GM19328 (cell line): ENCODE results near the gene NPM1.

Source experiments
- ATAC-seq: cut with Tn5 transposase; IDR thresholded peaks from one replicate; pipeline ENCODE4 v1.9.1; 2021; ENCODE audit warnings: mild to moderate bottlenecking, moderate library complexity; ENCODE audit not compliant: unreplicated experiment

The NPM1 gene

DNA sequence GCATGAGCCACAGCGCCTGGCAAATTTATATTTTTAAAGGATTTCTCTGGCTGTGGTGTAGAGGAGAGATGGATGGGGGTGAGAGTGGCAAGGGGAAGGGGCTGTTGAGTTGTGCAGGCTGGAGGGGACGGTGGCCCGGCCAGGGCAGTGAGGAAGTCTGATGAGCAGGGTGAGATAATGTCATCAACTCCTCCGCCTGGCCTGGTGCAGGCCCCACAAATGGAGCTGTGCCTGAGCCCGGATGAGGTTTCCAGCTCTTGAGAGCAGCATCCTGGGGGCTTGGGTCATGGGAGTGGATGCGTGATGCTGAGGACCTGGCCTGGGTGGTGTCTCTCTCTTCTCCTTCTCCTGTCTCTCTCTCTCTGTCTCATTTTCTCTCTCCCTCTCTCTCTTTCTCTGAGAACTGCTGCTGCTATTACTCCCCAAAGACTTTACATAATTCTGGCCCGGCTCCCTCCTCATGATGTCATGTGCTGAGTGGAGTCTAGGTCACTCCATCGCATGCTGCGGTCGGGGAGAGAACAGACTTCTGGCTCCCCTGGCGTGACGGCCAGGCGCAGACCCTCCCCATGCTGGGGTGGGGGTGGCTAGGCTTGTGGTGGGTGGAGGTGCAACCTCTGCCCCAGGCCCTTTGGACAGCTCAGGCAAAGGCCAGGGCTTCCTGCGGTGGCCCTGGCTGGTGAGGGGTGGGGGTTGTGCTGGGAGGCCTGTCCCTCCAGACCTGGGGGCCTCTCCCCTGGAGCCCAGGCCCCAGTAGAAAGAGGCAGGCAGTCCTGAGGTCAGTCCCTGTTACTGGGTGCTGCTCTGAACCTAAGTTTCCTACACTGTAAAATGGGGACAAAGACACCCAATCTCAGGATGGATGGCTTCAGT lies 58.2 kb downstream of the NPM1 start:
- ATAC-seq = no peak

DNA sequence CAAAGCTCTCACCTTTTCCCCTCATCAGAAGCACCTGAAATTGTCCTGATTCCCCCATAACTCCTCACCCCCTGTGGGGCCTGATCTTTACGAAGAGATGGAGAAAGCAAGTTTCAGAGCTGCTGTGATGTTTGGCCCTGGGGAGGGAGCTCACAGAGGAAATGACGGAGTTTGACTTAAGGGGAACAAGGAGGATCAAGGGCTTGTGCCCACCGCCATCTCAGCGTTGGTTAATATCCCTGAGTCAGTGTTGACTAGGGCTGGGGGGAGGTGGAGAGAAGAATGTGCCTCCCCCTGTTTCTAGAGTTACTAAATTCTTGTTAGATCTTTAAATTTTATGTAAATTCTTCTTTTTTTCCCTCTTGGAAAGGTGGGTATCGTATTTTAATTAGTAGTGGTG lies 59.6 kb downstream of the NPM1 start:
- ATAC-seq = no peak

DNA sequence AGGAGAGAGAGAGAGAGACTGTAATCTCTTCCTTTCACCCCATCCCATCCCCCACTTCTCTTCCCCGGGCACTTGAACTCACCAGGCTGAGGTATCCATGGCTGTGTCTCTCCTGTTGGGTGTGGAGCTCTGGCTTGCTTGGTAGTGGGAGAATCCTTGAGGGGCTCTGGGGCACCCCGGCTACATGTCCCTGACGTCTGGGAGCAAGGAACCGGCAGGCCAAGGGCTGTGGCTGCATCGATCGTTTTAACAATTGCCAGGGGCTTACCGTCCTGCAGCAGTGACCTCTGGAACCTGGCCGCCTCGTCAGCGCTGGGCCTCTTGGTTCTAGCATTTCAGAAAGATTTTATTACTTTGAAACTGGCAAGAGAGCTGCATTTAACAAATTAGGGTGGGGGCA lies 61.8 kb downstream of the NPM1 start:
- no peak for ATAC-seq

DNA sequence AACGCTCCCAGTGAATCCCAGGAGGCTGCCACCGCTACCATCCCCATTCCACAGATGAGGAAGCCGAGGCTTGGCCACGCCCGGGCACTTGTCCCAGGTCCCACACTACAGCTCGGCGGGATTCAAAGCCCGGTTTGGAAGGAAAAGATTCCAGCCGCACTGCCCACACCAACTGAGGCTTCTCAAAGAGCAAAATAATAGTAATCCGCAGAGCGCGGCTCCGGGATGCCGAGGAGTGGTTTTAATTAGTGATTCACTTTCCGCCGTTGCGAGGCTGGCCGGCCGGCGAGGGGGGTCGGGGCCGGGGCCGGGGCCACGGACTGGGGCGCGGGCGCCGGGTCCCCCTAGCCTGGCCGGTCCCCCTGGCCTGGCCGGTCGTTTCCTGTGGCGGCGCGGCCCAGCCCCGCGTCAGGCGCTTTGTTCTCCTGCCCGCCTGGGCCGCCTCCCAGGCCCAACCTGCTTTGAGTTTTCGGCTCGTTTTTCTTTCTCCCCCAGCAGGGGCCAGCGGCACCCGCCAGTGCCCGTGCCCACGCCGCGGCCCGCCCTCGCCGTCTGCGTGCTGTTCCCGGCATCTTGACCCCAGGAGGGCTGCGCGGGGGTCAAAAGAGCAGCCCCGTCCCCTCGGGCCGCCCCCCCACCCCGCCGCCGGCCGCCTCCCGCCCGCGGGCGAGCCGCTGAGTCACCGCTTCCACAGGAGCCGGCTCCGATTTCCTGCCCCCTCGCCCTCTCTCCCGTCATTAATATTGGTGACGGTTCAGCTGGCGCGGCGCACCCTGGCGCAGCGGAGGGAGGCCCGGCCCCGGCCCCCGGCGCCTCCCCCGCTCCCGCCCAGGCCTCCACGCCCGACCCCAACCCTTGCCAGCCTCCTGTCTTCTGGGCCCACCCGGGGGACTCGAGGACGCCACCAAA lies 63.0 kb downstream of the NPM1 start:
- ATAC-seq = no peak

DNA sequence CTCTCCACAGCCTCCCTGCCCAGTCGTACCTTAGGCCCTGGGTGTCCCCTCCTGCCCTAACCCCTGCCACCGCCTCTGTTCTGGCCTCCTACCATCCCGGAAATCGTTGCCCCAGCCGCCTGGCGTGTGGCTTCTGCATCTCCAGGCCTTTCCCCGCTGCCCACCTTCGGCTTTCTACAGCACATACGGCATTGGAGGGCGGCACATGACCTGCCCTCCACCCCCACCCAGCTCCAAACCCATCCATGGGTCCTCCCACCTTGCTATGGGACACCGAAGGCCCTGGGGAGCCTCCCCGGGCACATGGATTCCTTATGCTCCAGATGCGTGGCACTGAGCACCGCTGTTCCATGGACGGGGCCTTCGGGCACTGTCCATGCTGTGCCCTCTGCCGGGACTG lies 63.8 kb downstream of the NPM1 start:
- ATAC-seq = no peak

DNA sequence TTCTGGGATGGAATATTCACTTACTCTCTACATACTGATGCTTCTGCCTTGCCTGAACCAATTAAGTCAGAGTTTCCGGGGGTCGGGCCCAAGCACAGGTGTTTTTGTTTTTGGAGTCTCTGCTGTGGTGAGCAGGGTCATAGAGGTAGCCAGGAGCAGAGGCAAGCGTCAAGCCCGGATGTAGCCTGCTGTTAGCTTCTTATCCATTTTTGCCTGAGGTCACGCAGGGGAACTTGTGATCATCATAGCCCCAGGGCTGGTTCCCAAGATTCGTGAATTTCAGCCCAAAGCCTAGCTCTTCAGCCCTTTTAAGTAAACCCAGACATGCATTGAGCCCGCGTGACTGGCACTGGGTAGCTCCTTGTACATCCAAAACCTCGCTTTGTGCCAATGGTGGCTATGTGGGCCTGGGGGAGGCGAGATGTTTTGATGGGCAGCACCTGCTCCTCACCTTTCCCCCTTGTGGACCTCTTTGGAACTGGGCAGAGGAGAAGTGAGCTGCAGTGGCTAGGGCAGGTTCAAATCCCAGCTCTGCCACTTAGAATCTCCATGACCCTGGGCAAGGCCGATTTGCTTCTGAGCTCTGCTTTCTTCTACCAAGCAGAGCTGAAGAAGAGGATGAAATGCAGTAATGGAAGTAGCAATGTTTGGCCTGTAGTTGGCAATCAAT lies 65.5 kb downstream of the NPM1 start:
- no peak for ATAC-seq

DNA sequence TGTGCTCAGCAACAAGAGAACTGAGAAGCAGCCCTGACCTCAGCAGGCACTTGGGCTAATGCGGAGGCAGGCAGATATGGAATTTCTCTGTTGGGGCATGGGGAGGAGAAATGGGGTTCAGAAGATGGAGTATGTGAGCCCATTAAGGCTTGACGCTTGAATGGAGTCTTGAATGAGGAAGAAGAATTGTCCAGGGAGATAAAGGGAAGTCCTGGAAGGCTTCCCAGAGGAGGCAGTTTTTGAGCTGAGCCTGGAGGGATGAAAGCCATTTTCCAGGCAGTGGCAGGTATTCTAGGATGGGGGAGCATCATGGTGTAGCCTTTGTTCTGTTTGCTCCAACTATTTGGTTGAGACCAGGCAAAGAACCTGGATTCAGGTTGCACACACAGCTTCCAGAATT lies 66.3 kb downstream of the NPM1 start:
- ATAC-seq = no peak

DNA sequence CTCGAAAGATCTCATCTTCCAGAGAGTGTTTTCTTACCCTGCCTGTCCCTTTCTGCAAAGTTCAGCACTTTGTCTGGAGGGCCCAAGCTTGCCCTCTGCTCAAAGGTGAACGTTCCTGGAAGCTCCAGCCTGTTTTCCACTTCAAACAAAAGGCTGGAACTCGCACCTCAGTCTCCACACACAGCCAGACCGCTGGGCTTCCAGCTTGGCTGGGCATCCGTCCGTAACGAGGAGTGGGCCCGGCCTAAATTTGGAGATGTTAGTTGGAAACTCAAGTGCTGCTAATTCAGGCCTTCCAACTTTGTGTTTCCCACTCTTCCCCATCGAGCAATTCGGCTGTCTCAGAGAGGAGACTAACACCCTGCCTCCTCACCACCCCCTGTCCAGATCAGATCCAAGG lies 66.9 kb downstream of the NPM1 start:
- no peak for ATAC-seq

DNA sequence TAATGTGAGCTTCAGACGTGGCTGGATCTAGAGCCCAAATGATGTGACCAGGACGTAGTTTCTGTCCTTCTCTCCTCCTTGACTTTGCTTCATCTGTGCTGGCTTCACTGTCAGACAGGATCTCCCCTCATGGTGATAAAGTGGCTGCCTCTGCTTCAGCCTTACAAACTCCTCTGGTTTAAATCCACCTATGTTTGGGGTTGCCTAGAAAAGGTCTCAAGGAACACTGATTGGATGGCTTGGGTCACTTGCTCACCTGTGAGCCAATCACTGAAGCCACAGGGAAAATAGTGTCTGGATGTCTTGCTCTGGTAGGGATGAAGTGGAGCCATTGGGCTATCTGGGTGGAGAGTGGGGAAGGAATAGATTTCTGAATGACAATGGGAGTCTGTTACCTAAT lies 67.9 kb downstream of the NPM1 start:
- no peak for ATAC-seq

DNA sequence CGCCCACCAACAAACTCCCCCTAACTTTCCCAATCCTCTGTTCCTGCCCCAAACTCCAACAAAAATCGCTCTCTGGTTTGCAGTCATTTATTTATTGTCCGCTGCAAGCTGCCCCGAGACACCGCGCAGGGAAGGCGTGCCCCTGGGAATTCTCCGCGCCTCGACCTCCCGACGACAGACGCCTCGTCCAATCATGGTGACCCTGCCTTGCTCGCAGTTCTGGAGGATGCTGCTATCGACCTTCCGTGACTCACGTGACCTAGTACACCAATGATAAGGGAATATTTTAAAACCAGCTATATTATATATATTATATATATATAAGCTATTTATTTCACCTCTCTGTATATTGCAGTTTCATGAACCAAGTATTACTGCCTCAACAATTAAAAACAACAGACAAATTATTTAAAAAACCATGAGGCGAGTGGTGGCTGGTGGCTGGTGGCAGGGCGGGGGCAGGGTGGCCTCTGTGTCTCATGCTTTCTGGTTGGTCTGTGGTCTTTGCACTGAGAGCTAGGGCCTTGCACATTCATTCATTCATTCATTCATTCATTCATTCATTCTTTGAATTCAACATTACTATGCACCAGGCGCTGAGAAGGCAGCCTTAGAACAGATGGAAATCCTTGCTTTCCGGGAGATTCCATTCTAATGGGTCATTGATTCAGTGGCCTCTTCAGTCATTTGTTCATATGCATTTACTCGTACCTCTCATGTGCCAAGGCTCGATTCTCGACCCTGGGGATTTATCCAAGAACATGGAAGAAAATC lies 69.7 kb downstream of the NPM1 start:
- ATAC-seq = no peak

DNA sequence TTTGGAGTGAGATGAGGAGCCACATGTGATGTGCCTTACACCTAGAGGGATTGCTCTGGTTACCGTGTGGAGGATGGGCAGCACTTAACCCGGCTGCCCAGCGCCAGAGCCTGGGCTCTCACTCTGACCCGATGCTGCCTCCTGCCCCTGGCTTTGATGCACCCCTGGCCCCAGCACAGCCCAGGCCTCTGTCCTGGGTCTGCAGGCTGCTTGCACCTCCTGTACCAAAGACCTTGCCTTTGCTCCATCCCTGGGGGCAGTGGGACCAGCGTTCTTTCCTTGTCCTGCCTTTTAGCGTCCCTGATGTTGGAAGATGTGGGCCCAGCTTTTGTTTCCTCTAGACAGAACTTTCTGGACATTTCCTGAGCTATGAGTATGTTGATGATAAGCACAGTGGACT lies 72.2 kb downstream of the NPM1 start:
- ATAC-seq = no peak
